HG03103 (cell line): ENCODE data around the gene SLC3A2.

ENCODE experiments used
- ATAC-seq: cut with Tn5 transposase; IDR thresholded peaks from one replicate; pipeline ENCODE4 v1.9.1; 2021; ENCODE audit warnings: low read depth; ENCODE audit not compliant: unreplicated experiment

The SLC3A2 gene

GRCh38 chr11:62908468-62909072 is 27.9 kb downstream of the SLC3A2 start:
- ATAC-seq = no peak

- no peak for ATAC-seq
Measured at GRCh38 chr11:62909107-62909894, 28.6 kb downstream of the SLC3A2 start.

- no peak for ATAC-seq
Measured at GRCh38 chr11:62910141-62910882, 29.6 kb downstream of the SLC3A2 start.

DNA sequence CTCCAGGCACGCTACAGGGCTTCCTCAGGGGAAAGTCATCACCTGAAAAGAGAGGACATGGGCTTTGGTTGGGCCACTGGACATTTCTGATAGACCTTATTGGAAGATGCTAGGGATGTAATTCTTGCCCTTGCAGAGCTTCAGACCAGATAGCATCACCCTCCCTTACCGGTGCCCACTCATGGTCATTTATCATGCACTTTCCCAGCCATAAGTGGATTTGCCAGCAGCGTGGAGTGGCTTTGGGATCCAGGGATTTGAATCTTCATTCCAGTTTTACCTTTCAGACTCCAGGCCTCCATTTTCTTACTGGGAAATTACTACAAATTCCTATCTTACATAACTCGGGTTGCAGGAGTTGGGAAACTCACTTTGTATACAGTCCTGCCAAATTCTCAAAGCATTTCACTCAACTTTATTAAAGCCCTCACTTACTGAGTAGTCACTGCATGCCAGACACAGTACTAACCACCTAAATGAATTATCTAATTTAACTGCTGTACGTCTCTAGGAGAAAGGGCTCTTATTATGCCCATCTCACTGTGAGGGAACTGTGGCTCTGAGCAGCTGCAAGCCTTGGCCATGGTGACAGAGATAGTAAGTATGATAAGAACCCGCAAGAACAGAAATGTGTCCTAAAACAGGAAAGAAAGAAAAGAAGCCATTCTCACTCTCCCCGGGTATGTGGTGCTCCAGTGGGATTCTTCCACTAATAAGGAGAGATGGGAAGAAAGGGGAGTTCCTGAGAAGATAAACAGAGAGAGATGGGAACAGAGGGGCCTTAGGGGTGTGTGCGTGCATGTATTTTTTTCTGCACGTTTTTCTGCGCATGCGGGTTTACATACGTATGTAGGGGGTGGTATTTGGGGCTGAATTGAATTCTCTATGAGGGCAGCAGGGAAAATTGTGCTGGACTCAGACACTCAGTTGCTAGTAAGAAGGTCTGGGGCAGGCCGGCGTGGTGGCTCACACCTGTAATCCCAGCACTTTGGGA is 30.7 kb downstream of the SLC3A2 start:
- no peak for ATAC-seq

DNA sequence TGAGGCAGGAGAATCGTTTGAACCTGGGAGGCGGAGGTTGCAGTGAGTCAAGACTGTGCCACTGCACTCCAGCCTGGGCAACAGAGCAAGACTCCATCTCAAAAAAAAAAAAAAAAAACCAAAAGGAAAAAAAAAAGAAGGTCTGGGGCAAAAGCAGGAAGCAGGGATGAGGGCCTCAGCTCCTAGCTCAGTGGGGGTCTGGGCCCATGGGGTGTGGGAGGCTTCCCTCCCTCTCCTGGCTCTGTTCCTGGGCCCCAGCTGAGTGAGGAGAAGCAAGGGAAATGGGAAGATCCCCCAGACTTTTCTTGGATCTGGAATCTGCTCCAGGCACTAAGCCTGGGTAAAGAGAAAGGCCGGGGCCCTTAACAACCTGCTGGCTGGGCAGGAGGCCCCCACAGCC is 31.6 kb downstream of the SLC3A2 start:
- no peak for ATAC-seq

DNA sequence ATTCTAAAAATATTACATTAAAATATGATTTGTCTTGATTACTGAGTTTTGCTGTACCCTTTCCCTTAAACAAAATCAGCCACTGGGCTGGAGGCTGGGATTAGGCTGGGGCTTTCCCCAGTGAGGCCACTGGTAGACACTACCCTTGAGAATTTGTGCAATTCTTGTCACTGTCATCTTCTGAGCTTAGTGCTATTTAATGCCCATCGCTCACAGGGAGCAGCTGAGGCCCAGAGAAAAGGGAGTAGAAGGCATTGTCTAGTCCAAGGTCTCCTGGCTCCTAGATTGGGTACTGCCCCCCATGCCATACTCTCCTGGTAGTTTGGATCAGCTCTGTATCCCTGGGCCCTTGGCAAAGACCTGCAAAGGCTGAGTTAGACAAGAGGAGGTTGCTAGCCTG is 33.7 kb downstream of the SLC3A2 start:
- ATAC-seq = no peak

GRCh38 chr11:62917906-62918502 is 37.3 kb downstream of the SLC3A2 start:
- no peak for ATAC-seq

GRCh38 chr11:62918531-62918930 is 37.8 kb downstream of the SLC3A2 start:
- no peak for ATAC-seq

DNA sequence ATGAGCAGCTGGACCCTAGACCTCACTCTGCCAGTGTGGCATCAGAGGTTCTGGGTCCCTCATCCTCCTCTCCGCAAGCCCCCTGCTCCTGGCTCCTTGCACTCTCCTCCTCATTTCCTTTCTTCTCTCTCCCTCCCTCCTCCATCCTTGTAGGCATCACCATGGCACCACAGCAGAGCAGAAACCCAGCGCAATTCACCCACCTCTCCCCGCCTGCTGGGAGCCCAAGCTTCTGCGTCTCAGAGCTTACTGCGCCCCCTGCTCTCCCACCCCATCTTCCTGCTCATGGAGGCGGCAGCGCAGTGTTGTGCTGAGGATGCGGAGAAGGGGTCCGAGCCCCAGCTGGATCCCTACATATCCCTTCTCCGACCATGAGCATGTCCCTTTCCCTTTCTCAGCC is 38.8 kb downstream of the SLC3A2 start:
- no peak for ATAC-seq

DNA sequence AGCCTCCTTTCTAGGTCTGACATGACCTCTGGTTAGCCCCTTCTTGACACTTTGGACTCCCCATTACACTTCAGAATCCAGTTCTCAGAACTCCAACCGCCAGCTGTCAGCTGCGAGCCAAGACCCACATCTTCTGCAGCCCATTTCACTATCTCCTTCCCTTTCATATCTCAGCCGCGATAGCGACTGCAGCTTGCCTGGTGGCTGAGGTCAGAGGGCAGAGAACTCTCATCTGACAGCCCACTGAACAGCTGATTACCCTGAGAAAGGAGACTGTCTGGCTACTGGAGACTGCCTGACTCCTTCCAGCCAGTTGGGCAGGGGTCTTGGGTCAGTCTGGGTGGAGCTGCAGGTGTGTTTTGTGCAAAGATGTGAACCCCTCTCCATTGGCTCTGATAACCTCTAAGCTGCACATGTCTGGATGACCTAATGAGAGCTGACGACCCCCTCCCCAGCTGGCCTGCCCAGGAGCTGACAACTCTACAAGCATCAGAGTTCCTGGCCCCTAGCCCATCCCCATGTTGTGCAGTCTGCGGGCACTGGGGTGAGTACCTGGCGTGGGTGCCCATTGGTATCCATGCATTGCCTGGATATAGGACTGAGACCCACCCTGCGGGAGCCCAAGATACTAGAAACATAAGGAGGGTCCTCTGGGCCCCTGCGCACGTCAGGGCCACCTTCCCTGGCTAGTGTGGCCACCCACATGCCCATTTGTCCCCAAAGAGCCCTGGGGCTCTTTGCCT is 39.4 kb downstream of the SLC3A2 start:
- ATAC-seq = no peak

DNA sequence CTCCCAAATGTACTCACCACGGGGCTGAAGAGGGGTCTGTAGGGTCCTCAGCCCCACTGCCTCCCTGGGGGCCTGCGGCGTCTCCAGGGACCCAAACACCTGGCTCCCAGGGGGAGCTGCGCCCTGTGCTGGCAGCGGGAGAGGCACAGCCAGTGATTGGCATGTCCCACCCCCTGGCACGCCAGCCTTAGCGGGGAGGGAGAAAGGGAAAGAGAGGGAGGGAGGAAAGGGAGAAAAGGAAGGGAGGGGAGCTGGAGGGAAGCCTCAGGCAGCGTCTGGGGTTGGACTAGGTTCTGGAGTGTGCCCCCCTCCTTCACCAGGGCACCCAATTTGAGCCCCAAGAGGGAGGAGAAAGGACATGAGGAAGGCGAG is 40.5 kb downstream of the SLC3A2 start, which contains the start of gene CHRM1:
TSS of gene CHRM1 (minus strand) at position 163 of the 372 bp plus-strand sequence. CDS start 10,263 bp downstream, outside the sequence.
- ATAC-seq = no peak

DNA sequence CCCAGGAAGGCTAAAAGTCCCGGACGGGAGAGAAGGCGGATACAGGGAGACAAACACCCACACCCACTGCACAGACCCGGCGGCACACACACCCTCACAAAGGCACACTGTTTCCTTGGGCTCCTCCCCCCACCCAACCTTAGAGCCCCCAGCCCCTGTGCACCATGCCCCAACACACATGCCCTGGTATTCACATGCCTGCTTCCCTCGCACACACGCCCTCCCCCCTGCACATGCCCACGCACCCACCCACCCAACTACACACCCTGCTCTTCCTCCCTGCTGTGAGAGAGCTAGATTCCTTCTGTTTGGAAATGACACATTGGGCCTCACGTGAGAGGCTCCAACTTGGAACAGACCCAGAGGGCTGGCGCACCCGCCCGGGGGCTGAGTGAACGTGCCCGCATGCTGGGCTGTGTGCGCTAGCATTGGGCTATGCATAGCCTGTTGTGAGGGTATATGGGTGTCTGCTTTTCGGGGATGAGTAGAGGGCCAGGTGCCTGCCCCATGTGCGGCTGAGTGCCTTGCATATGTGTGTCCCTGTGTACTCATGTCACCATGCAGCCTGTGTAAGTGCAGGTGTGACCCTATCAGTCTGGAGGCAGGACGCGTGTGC is 41.0 kb downstream of the SLC3A2 start:
- ATAC-seq = no peak

GRCh38 chr11:62922189-62922589 is 41.5 kb downstream of the SLC3A2 start:
- no peak for ATAC-seq

- no peak for ATAC-seq
Measured at GRCh38 chr11:62922653-62923431, 42.1 kb downstream of the SLC3A2 start.

GRCh38 chr11:62923601-62924411 is 43.1 kb downstream of the SLC3A2 start:
- no peak for ATAC-seq

- ATAC-seq = no peak
Measured at GRCh38 chr11:62925308-62925707, 44.6 kb downstream of the SLC3A2 start.
